H1 (cell line): ENCODE measurements around the gene ADNP.

Experiments
- CHD2 ChIP-seq: IDR thresholded peaks from 2 replicates; pipeline ENCODE4 v1.6.1; 2012; ENCODE audit warnings: low read length, improper control_type of control experiment
- CTCF ChIP-seq, 3 experiments: IDR thresholded peaks; 1 replicate in 2 of 3; 2 replicates in 1 of 3; pipeline versions ENCODE4 v1.5.1 to v1.6.1; 2011; ENCODE audit warnings: low read length in 3 of 3, mild to moderate bottlenecking in 3 of 3, inconsistent platforms in 2 of 3, low read depth in 1 of 3, moderate library complexity in 1 of 3; ENCODE audit not compliant: insufficient read depth in 1 of 3; ENCODE audit errors: control extremely low read depth in 1 of 3
- EZH2 ChIP-seq: fragments of 200-600 bp; sonication (generic); IDR thresholded peaks from 2 replicates; pipeline ENCODE4 v1.7.1; 2012; ENCODE audit warnings: low read depth, mild to moderate bottlenecking, moderate library complexity, low read length, inconsistent platforms; ENCODE audit not compliant: severe bottlenecking
- PHF8 ChIP-seq: fragments of 200-600 bp; sonication (generic); conservative IDR thresholded peaks from 2 replicates; pipeline ENCODE4 v1.7.1; 2012; ENCODE audit warnings: low read depth, mild to moderate bottlenecking, inconsistent platforms, low read length, moderate library complexity
- POLR2A ChIP-seq, 2 experiments: IDR thresholded peaks; 1 replicate in 1 of 2; 2 replicates in 1 of 2; pipeline ENCODE4 v1.6.1; 2011; ENCODE audit warnings: low read depth in 2 of 2, low read length in 2 of 2, mild to moderate bottlenecking in 2 of 2; ENCODE audit errors: control extremely low read depth in 1 of 2

- TF ChIP-seq CTCF (IDR thresholded peaks at IDR 0.05; ENCODE audit: control extremely low read depth in 1 of 3, insufficient read depth in 1 of 3, low read depth in 1 of 3, low read length in 3 of 3) = no peak
- TF ChIP-seq EZH2 = no peak
- TF ChIP-seq POLR2A (IDR thresholded peaks at IDR 0.05; ENCODE audit: control extremely low read depth in 1 of 2, low read depth in 2 of 2, low read length in 2 of 2) = peak in 1 of 2 experiments; percentile 15; a peak in 1 of 3 replicates
- no peak for TF ChIP-seq PHF8
- no peak for TF ChIP-seq CHD2
These were observed 45.0 kb downstream of the ADNP start for GRCh38 chr20:50886184-50886790.
